HK-2 (cell line): ENCODE measurements around the gene MAP2K6.
"Not testable (repeated sequence)": the region's sequence is repeated elsewhere in the genome, so short reads cannot be mapped to it uniquely, and the experiment has no call there.

Source experiments
- DNase-seq: peaks from one replicate; pipeline ENCODE4 v3.0.0-alpha.2; 2018; ENCODE audit not compliant: unreplicated experiment

The MAP2K6 gene

GRCh38 chr17:69457603-69458002 is 43.1 kb downstream of the MAP2K6 start:
- DNase-seq, result no peak

- no peak for DNase-seq
Measured at GRCh38 chr17:69460963-69461922, 46.7 kb downstream of the MAP2K6 start.

GRCh38 chr17:69461951-69462369 is 47.5 kb downstream of the MAP2K6 start:
- no peak for DNase-seq

- no peak for DNase-seq
Measured at GRCh38 chr17:69462882-69463281, 48.4 kb downstream of the MAP2K6 start.

- DNase-seq, result no peak
Measured at GRCh38 chr17:69466451-69466850, 52.0 kb downstream of the MAP2K6 start.

- peak; percentile 37 for DNase-seq
Measured at GRCh38 chr17:69466905-69467667, 52.6 kb downstream of the MAP2K6 start.

GRCh38 chr17:69468207-69468606 is 53.7 kb downstream of the MAP2K6 start:
- no peak for DNase-seq

- DNase-seq, result no peak
Measured at GRCh38 chr17:69470702-69471101, 56.2 kb downstream of the MAP2K6 start.

GRCh38 chr17:69471406-69471805 is 56.9 kb downstream of the MAP2K6 start:
- DNase-seq, result no peak

- peak; percentile 10 for DNase-seq
Measured at GRCh38 chr17:69473841-69474831, 59.6 kb downstream of the MAP2K6 start.

- DNase-seq, result no peak
Measured at GRCh38 chr17:69477204-69477902, 62.9 kb downstream of the MAP2K6 start.

GRCh38 chr17:69477903-69478266 is 63.4 kb downstream of the MAP2K6 start:
- no peak for DNase-seq

- DNase-seq, result no peak
Measured at GRCh38 chr17:69478916-69479315, 64.4 kb downstream of the MAP2K6 start.

GRCh38 chr17:69479756-69480155 is 65.3 kb downstream of the MAP2K6 start:
- DNase-seq, result not testable (repeated sequence)

GRCh38 chr17:69480245-69480644 is 65.7 kb downstream of the MAP2K6 start:
- DNase-seq, result no peak

- DNase-seq, result no peak
Measured at GRCh38 chr17:69485251-69485661, 70.8 kb downstream of the MAP2K6 start.

GRCh38 chr17:69485901-69486643 is 71.6 kb downstream of the MAP2K6 start:
- DNase-seq, result no peak

GRCh38 chr17:69486779-69487637 is 72.5 kb downstream of the MAP2K6 start:
- DNase-seq, result no peak

GRCh38 chr17:69489313-69489712 is 74.8 kb downstream of the MAP2K6 start:
- no peak for DNase-seq
